AG08395 (cell line): ENCODE results near the gene DOCK9.

ENCODE experiments used
- DNase-seq: peaks from one replicate; pipeline ENCODE4 v3.0.0; 2012; ENCODE audit warnings: mixed read lengths, low spot score

The DOCK9 gene

DNA sequence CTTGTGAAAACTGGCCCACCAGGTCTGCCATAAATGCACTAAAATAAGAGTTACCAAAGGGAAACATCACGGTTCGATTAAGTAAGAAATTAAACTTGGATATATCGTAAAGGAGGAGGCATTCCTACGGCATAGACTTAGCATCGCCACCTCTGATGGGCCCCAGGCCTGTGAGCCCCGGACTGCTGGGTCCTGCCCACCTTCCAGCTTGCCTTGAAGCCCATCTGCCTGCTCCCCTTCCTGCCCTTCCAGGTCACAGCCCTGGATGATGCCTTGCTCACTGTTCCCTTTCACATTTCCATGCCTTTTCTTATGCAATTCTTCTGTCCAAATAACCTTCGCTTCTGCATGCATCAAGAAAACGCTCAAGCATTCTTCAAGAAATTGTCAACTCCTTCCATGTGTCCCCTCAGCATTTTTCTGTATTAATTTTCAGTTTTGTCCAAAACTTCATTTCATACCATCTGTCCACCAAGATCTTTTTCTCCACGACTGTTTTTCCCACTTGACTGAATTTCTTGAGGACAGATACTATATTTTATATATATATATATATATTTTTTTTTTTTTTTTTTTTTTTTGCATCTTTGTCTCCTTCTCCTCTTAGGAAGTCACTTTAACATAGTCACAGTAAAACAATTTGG, 91.2 kb downstream of the DOCK9 start:
- no peak for DNase-seq

DNA sequence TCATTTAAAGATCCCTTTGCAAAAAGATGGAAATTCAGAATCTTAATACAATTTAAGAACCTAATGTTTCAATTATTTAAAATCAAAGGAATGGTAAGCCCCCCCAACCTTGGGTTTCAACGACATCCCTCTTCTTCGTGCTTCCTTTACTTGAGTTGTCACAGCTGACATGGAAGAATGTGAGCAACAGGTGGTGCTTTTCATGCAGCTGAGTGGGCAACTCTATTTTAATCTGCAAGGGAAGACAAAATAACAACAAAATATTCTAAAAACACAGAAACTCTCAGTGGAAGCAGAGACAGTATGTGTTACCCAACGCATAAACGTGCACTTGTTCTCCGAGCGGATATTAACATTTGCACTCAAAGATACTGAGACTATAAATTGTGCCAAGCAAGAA, 92.3 kb downstream of the DOCK9 start:
- no peak for DNase-seq

DNA sequence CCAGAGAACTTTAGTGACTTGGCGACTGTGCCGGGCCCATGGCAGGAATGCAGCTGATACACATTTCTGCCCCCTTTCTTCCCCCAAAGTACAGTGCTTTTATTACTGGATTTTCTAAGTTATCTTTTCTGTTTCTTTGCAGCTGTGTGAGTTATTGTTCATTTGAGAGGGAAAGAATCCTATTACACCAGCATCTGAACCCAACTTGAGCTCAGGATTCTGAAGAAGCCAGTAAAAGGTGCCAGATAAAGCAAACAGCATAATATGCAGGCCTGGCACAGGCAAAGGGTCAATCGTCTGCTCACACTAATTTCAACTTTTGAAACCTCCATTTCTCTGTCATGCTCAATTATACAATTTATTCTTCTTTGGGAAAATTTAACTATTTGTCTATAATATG, 93.9 kb downstream of the DOCK9 start:
- DNase-seq = no peak

DNA sequence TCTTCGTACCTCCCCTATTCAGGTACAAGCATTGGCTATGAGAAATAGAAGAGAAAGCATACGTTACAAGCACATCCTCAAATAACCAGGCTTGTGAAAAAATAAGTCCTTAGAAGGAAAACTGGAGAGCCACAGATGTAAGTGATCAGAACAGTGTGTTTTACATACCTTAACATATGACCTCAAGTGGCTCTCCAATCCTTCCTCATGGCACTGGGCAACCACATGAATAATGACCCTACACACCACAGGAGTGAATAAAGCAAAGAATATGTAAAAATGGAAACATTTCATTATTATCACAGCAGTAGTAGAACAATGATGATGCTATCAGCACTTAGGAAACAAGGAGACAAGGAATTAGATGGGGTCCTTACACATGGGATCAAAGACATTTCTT, 96.5 kb downstream of the DOCK9 start:
- DNase-seq = no peak

GRCh38 chr13:98880677-98881076, 97.2 kb downstream of the DOCK9 start:
- no peak for DNase-seq

- DNase-seq = no peak
Observed at GRCh38 chr13:98879957-98880356, 97.9 kb downstream of the DOCK9 start.

- DNase-seq = no peak
Observed at GRCh38 chr13:98879127-98879520, 98.7 kb downstream of the DOCK9 start.

DNA sequence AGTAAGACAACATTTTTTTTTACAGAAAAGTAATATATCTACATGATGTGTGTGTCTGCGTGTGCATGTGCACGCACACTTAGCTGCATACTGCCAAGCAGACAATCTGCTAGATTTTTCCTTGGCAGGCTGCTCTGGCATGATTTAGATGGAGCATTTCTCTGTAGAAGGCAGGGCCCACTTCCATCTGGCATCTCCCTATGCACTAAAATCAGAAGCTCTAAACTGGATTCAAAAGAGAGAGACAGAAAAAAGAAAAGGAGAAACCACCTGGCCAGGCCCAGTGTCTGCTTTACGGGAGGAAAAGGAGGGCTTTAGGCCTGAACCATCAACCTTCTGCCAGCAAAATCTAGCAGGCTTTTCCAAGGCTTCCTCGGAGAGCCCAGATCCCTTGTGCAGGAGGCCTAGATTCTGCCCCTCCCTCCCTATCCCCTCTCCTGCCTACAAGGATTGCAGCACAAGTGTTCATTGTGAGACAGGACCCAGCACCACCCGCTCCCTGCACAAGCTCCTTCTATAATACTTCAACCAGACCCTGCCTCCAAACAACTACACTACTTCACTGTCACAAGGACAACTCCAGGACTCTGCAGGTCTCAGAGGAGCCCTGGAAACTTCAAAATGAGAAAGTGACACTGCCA, 99.3 kb downstream of the DOCK9 start:
- DNase-seq = no peak

- DNase-seq = no peak
Observed at GRCh38 chr13:98877936-98878335, 99.9 kb downstream of the DOCK9 start.

GRCh38 chr13:98877466-98877865, 100.4 kb downstream of the DOCK9 start:
- no peak for DNase-seq

GRCh38 chr13:98875146-98875729, 102.6 kb downstream of the DOCK9 start:
- no peak for DNase-seq

GRCh38 chr13:98874029-98874397, 103.9 kb downstream of the DOCK9 start:
- no peak for DNase-seq

- DNase-seq = no peak
Observed at GRCh38 chr13:98873377-98874028, 104.4 kb downstream of the DOCK9 start.

GRCh38 chr13:98871727-98872126, 106.1 kb downstream of the DOCK9 start:
- DNase-seq = no peak

DNA sequence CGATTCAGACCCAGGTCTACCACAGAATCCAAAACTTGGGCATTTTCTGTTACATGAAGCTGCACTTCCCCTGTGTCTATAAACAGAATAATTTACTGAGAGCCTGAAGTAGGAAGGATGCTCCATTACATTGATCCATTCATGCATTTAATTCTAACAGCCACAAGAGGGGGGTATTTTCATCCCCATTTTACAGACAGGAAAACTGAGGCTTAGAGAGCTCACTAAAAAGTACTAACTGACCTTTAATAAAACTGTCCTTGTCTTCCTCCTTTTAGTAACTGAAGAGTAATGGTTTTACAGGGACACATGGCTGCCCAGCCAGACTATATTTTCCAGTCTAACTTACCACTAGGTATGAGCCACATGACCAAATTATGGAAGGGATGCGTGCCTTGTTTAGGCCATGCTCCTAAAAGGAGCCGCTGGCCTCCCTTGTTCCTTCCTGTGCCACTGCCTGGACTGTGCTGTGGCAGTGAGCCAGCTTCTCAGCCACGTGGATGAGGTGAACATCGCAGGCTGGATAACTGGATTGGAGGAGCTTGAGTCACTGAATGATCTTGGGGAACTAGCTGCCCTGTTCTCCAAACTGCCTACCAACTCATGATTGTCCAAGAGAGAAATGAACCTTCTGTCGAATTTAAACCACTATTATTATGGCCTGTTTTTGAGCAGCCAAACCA, 108.3 kb downstream of the DOCK9 start:
- no peak for DNase-seq

DNA sequence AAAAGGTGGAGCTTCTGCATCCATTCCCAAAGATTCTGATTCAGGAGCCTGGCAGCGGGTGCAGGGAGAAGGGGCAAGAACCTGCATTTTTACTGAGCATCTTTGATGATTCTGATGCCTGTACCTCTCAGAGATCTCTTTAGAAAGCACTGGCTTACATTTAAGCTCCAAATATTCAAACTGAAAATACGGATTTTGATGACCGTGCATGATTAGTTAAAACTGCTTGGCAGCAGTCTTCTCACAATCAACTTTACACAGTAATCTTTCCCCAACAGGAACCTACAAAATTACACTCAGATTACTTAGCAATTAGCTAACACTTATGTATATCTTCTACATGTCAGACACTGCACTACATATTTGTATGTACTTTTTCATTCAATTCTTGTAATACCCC, 108.9 kb downstream of the DOCK9 start:
- no peak for DNase-seq

GRCh38 chr13:98866882-98867281, 111.0 kb downstream of the DOCK9 start:
- no peak for DNase-seq

DNA sequence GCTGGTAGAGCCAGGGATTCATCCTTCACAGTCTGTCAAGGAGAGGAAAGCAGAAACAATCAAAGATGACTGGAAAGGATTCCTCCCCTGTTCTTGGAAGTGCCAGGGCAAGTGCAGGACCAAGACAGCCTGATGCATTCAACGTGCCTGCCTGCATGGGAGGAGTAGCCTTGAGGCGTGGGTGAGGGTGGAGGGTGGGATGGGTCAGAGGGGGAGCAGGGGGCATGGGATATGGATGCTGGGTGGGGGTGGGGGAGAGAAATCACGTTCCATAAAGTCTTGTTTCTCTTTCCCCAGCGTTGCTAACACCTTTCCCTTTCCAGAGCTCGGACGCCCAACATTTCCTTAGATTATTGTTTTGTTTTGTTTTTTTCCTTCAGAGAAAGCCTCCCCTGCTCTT, 117.4 kb downstream of the DOCK9 start:
- DNase-seq = no peak

- no peak for DNase-seq
Observed at GRCh38 chr13:98858191-98858590, 119.7 kb downstream of the DOCK9 start.

- no peak for DNase-seq
Observed at GRCh38 chr13:98856983-98857382, 120.9 kb downstream of the DOCK9 start.

DNA sequence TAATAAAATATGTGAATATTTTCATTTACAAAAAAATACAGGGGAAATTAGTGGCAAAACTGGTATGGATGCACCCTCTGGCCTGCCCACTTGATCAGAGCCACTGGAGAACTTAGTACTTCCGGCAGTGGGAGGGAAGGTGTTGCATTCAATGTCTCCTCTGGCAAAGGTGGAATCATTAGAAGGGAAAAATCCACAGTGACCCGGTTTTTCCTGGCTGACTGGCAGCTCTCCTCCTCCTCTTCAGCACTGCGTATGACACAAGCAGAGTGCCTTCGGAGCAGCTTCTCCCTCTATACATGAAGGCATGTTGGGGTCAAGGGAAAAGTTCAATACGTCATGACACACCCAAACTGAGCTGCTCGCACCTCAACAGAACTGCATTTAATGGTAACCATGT, 123.4 kb downstream of the DOCK9 start:
- no peak for DNase-seq

DNA sequence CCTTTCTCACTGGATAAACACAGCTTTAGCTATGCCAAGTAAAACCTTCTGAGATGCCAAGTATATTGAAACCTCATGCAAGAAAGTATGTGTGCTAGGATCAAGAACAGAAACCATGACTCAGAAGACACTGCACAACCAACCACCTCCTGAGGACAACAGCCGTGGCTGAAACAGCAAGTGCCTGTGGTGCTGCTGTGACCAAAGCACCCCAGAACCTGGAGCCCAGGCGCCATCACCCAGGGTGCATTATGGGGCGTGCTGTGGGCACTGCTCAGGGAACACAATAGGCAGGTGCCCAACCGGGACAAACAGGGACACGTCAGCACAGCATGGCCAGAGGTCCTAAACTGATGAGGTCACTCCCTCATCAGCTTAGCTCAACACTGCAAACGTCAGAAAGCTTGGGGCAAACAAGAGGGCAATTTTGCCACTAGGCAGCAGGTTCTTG, 124.1 kb downstream of the DOCK9 start:
- peak; percentile 77 for DNase-seq

DNA sequence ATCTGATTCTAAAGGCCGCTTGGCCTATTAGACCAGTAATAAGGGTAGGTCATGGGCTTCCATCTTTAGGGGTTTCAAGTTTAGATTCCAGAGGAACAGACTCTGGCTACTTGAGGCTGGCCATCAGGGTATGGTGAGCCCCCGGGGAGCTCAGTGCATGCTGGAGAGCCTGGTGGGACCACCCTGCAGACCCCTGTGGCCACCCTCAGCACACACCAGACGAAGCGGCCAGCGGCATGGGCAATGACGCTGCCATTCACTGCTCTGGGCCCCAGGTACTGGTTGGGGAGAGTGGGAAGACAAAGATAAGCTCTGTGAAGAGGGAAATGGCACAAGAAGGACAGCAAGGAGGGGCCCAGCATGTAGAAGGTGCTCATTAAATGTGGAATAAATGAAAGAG, 126.6 kb downstream of the DOCK9 start:
- no peak for DNase-seq
